LNCAP (cell line): ENCODE results near the gene LRP1B.

Experiments used
- TF ChIP-seq, protein P1 (sequence below): fragments of 450-650 bp; IDR thresholded peaks from 2 replicates; pipeline ENCODE4 v1.5.1; 2017; ENCODE audit warnings: mild to moderate bottlenecking

The LRP1B gene

DNA sequence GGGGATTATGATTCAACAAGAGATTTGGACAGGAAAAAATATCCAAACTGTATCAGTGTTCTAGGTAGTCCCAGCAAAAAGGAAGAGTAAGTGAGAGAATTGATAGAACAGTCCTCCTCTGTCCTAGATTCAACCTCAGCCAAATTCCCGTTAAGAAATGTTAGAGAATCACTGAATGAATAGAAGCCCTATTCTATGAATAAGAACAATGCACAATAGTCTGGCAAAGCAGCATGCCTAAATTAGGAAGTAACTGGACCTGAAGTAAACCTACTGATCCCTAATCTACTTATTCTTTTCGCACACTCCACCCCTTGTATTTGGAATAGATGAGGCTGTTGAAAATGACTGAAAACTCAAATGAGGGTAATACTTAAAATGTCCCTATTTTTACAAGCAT lies 1665.5 kb downstream of the LRP1B start:
- TF ChIP-seq, protein P1, sequence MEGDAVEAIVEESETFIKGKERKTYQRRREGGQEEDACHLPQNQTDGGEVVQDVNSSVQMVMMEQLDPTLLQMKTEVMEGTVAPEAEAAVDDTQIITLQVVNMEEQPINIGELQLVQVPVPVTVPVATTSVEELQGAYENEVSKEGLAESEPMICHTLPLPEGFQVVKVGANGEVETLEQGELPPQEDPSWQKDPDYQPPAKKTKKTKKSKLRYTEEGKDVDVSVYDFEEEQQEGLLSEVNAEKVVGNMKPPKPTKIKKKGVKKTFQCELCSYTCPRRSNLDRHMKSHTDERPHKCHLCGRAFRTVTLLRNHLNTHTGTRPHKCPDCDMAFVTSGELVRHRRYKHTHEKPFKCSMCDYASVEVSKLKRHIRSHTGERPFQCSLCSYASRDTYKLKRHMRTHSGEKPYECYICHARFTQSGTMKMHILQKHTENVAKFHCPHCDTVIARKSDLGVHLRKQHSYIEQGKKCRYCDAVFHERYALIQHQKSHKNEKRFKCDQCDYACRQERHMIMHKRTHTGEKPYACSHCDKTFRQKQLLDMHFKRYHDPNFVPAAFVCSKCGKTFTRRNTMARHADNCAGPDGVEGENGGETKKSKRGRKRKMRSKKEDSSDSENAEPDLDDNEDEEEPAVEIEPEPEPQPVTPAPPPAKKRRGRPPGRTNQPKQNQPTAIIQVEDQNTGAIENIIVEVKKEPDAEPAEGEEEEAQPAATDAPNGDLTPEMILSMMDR, result no peak

DNA sequence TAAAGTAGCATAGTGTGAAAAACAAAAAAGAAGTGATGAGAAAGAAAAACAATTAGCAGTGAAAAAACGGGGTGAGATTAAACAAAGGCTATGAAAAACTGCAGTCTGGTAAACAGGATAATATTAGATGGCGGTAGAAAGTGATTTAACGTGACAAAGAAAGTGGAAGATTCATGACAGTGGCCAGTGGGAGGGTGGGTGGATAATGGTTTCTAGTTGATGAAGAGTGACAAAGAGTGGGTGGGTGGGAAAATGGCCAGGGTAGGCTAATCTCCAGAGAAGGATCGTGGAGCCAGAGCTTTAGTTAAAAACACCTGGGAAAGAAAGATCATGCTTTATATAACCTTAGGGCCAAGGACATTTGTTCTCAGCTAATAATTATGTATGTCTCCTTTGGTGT lies 1667.8 kb downstream of the LRP1B start:
- TF ChIP-seq, protein P1, result no peak

DNA sequence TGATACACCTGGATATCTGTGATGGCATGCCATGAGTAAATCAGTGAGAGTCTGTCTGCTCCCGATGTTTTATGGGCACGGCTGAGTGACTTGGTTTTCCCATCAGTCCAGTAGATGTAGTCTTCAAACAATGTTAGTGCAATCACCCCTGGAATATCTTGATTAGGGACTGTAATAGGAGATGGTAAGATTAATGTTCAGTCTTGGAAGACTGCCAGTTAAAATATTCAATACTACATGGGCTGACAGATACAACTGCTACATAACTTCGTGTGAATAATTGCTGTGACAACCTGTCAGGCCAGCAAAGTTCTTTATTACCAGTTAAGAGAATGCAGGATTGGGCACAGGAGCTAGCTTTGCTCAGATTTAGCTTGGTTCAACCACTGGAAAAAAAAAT lies 1673.3 kb downstream of the LRP1B start:
- TF ChIP-seq, protein P1, result no peak

DNA sequence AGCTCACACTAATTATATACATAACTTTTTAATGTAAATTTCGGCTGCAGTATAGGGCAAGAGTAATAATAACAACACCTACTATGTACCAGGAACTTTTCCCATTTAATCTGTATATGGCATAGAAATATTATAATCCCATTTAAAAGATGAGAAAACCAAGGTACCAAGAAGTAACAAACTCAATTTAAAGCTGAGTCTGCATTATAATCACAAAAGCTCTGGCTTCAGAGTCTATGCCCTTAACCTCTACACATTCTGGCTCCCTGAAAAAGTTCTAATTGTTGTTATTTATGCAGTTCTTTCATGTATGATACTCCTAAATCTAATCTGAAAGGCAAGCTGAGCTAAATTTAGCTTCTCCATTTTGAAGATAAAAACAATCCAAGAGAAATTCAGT lies 1675.5 kb downstream of the LRP1B start:
- TF ChIP-seq, protein P1, result no peak

DNA sequence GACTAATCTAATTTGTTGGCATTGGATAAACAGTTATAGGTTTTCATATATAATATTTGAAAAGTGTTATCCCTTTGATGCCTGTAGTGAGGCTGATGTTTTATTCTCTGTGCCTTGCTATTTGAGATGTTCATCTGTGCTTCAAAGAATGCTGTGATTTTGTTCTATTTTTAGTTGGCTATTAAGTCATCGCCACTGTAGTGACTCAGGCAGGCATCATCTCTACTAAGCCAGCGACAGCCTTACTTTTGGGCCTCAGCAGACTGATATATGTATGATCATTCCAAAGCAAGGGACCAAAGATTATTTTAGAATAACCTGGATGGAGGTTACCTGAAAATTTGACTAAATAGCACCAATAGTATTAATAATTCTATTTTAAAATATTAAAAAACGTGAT lies 1676.1 kb downstream of the LRP1B start:
- TF ChIP-seq, protein P1, result no peak

DNA sequence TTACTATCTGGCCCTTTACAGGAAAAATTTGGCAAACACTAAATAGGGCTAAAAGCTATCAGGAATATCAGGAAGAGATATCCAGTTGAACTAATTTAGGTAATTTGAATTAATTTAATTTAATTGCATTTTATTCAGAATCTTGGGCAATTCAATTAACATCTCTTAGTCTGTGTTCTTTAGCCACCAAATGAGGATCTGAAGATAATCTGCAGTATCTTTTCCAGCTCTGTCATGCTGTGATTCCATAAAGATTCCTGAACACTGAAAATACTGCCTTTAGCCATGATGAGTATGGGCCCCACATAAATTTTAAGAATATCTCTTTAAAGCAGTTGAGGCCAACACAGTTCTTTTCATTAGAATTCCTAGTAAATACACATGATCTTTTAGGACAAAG lies 1679.5 kb downstream of the LRP1B start:
- TF ChIP-seq, protein P1, result no peak

DNA sequence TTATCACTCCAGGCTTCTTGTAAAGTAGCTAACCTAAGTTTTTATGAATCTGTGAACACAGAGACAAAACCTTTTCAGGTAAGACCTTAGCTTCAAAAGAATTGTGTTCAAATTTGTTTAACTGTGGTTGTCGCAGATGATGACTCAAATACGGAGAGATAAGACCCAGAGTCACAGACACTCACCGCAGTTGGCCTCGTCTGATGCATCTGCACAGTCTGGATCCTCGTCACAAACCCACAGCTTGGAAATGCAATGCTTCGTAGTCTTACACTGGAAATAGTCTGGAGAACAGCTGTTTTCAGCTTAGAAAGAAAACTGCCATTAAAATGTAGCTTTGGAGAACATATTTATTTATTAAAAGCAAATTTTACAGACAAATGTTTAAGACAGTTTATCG lies 1688.5 kb downstream of the LRP1B start:
- TF ChIP-seq, protein P1, result no peak

DNA sequence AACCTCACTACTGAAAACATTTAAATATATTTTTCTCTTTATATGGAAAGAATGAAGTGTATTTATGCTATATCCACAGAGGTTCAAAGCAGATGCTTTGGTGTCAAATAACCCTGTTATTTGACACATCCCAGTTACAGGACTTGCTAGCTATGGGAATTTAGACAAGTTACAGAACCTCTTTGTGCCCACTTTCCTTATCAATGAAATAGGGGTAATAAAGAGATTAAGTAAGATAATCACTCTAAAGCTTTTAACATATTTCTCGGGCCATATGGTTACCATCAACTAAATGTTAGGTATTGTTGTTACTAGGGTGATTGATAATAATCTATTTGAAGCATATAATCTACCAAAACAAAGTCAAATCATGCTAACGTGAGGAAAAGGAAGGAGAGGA lies 1690.0 kb downstream of the LRP1B start:
- TF ChIP-seq, protein P1, result no peak
